ENCODE measurements around the gene PHPT1.

PHPT1 gene

DNA sequence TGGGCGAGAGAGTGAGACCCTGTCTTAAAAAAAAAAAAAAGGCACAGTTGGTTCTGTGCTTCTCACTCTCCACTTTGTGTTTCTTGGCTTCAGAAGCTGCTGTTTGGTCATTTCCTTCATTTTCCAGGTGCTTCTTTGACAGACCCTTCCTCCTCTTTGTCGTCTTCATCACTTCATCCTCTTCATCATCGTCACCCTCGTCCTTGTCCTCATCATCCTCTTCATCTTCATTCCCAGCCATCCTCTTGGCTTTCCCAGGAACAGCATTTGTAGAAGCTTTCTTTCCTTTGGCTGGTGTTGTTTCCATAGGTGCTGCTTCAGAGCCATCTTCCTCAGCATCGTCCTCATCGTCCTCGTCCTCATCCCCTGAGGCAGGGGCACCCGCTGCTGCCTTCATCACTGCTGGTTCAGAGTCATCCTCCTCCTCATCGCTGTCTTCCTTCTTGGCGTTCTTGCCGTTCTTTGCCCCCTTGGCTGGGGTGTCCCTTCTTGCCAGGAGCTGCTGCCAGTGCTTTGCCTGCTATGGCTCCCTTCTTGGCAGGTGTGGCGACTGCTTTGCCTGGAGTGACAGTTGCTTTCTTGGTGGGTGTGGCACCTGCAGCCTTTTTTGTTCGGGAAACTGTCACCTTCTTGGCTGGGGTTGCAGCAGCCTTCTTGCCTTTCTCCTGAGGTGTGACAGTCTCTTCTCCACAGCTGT is 34.3 kb upstream of the PHPT1 start:
- no peak for DNase-seq (ENCODE audit: low read depth)
- TF ChIP-seq, protein P1, sequence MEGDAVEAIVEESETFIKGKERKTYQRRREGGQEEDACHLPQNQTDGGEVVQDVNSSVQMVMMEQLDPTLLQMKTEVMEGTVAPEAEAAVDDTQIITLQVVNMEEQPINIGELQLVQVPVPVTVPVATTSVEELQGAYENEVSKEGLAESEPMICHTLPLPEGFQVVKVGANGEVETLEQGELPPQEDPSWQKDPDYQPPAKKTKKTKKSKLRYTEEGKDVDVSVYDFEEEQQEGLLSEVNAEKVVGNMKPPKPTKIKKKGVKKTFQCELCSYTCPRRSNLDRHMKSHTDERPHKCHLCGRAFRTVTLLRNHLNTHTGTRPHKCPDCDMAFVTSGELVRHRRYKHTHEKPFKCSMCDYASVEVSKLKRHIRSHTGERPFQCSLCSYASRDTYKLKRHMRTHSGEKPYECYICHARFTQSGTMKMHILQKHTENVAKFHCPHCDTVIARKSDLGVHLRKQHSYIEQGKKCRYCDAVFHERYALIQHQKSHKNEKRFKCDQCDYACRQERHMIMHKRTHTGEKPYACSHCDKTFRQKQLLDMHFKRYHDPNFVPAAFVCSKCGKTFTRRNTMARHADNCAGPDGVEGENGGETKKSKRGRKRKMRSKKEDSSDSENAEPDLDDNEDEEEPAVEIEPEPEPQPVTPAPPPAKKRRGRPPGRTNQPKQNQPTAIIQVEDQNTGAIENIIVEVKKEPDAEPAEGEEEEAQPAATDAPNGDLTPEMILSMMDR (conservative IDR thresholded peaks at IDR 0.05; ENCODE audit: low read length), result no peak
- H3K4me3 ChIP-seq (ENCODE audit: low read length), result no peak overlapping the region

DNA sequence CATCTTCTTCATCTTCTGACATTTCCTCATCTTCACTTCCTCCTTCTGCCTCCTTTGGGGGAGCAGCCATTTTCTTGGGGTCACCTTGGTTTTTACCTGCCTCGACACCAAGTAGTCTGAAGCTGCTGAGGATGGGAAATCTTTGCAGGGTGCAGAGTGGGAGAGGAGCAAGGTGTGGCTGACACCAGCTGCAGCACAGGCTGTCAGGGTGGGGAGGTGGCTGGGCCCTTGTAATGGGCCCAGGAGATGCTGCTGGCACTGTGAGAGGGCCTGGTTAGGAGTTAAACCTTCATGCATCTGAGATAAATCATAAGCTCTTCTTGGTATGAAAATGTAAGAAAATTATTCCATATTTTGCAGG is 33.8 kb upstream of the PHPT1 start:
- TF ChIP-seq, protein P1 (conservative IDR thresholded peaks at IDR 0.05; ENCODE audit: low read length), result no peak
- no peak overlapping the region for H3K4me3 ChIP-seq (ENCODE audit: low read length)
- DNase-seq (ENCODE audit: low read depth), result no peak

DNA sequence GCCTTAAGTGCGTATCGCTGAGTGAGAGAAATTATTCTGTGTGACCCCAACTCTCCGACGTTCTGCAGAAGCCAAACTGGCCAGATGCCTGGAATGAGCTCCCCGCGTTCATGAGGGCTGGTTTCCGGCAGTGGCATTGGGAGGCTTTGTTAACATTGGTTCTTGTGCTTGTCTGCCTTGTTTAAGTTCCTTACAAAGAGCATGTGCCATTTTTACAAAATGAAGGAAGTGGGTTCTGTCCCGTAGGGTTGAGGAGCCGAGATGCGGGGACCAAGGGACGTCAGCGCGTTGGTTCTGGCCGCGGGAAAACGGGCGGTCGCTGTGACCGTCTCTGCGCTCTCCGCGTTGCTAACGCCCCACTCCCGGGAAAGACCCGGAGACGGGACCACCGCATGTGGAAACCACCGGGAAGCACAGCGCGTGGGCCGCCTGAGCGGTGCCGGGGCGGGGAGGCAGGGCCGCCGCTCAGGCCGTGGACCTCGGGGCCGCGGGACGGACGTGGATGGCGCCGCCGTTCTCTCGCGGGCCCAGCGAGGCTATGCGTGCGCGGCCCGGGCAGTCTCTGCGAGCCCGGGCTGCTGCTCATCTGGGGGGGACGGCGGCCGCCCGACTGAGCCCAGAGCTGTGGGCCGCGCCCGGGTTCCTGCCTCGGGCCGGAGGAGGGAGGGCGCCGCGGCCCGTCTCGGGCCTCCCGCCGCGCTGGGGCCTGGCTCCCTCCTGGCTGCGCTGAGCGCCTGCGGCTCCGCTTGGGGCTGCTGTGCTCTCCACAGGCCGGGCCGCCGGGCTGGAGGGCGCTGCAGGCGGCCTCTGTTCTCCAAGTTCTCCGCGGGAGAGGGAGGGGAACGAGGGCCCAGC is 28.0 kb upstream of the PHPT1 start:
- no peak overlapping the region for H3K4me3 ChIP-seq (ENCODE audit: low read length)
- DNase-seq (ENCODE audit: low read depth), result no peak
- TF ChIP-seq, protein P1 (conservative IDR thresholded peaks at IDR 0.05; ENCODE audit: low read length), result no peak

DNA sequence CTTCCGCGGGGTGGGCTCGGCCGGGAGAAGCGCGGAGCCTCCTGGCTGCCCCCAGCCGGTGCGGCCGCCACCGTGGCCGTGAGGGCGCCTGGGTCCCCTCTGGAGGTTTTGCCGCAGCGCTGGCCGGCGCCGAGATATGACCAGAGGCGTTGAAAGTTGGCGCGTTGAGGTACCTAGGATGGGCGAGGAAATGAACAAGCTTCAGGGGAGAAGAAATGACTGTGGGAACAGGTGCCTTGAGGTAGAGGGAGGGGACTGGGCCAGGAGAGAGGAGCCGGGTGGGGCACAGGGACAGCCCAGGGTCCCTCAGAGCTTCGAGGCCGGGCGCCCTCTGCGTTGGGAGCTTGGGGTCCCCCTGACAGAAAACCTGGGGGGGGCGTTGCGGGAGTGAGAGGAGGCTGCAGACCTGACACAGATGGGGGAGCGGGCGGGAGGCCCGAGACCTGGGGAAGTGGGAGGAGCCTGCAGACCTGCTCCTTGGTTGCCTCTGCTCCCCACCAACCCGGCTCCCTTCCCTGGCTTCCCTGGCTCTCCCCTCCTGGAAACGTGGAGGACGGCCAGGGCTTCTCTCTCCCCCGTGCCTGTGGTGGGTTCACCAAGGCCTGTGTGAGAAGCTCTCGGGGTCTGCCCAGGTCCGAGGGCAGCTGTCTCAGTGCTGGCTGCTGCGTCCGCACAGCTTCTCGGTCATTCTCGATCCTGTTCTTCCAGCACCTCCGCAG is 27.2 kb upstream of the PHPT1 start:
- TF ChIP-seq, protein P1 (conservative IDR thresholded peaks at IDR 0.05; ENCODE audit: low read length), result no peak
- no peak for DNase-seq (ENCODE audit: low read depth)
- no peak overlapping the region for H3K4me3 ChIP-seq (ENCODE audit: low read length)

DNA sequence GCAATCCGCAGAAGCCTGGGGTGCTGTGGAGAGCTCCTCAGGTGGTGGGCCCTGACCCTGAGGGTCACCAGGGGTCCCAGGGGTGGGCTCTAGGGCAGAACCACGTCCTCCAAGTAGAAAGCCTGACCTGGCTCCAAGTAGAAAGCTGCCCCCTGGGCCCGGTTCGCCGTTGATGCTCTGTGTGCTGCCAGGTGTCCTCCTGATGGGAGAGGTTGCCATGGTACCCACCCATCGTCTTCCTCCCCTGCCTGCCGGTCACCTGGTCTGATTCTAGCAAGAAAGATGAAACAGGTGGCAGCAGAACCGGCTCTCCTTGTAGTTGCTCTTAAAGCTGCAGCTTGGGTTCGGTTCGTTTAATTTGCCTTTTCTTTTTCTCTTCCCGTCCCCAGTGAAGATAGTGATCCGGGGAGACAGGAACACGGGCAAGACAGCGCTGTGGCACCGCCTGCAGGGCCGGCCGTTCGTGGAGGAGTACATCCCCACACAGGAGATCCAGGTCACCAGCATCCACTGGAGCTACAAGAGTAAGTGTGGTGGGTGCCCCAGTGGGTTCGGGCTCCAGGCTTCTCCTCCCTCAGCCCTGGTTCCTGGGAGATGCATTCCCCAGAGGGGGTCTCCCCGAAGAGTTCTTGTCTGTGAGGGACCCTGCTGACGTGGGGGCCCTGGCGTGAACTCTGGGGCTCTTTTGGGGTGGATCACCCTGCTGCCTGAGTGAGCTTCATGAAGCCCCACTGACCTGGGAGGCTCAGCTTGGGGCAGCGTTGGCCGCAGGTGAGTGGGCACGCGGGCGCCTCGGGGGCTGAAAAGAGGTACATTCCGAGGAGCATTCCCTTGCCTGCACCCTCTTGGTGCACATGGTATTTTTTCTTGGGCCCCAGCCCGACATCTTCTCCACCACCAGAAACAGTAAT is 25.8 kb upstream of the PHPT1 start:
- no peak overlapping the region for H3K4me3 ChIP-seq (ENCODE audit: low read length)
- TF ChIP-seq, protein P1 (conservative IDR thresholded peaks at IDR 0.05; ENCODE audit: low read length), result no peak
- no peak for DNase-seq (ENCODE audit: low read depth)

DNA sequence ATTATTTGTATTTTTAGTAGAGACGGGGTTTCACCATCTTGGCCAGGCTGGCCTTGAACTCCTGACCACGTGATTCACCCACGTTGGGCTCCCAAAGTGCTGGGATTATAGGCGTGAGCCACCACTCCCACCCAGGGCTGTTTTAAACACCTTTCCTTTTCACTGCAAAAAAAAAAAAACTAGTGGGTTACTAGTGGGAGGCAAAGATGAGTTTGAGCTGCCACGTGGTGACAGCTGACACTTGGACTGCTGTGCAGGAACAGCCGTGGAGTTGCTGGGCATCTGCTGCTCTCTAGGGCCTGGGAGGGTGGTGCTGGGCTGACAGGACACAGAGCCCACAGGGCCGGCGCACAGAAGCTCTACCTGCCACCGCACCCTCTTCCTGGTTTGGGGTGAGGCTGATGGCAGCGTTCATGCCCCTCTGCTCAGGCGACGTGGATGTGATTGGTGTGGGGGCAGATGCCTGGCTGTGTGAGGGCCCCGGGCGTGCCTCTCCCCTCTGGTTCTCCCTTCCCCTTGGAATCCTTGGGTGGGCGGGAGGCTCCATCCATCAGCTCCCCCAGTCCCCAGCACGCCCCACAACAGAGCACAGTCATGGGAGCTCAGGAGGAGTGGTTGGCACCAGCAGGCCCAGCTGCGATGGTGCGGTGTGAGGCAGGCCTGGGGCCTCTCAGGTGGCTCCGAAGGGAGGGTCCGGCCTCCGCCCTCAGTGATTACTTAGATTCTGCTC is 24.5 kb upstream of the PHPT1 start:
- TF ChIP-seq, protein P1 (conservative IDR thresholded peaks at IDR 0.05; ENCODE audit: low read length), result no peak
- no peak overlapping the region for H3K4me3 ChIP-seq (ENCODE audit: low read length)
- no peak for DNase-seq (ENCODE audit: low read depth)
